ENCODE measurements around the gene LCE2C.

DNA sequence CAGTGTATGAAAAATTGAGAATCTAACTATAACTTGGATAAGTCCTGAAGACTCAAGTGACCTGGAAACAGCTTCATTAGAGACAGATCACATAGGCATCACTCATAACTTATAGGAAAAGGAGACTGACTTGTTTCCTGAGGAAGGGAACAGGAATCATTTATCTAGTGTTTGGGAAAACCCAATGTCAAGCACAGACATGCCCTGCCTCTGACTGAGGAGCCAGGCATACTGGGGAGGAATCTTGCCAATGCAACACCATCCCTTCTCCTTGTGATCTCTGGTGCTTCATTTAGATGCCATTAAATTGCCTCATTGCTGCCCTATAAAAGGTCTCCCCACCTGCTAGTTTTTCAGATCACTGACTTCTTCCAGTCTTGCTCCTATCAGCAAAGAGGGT is 43.2 kb downstream of the LCE2C start:
- no peak for TF ChIP-seq MAX (CRISPR knock-in tag; IDR thresholded peaks at IDR 0.05)
- TF ChIP-seq, protein P1, sequence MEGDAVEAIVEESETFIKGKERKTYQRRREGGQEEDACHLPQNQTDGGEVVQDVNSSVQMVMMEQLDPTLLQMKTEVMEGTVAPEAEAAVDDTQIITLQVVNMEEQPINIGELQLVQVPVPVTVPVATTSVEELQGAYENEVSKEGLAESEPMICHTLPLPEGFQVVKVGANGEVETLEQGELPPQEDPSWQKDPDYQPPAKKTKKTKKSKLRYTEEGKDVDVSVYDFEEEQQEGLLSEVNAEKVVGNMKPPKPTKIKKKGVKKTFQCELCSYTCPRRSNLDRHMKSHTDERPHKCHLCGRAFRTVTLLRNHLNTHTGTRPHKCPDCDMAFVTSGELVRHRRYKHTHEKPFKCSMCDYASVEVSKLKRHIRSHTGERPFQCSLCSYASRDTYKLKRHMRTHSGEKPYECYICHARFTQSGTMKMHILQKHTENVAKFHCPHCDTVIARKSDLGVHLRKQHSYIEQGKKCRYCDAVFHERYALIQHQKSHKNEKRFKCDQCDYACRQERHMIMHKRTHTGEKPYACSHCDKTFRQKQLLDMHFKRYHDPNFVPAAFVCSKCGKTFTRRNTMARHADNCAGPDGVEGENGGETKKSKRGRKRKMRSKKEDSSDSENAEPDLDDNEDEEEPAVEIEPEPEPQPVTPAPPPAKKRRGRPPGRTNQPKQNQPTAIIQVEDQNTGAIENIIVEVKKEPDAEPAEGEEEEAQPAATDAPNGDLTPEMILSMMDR (IDR thresholded peaks at IDR 0.05) = no peak
- TF ChIP-seq CREM (CRISPR knock-in tag; IDR thresholded peaks at IDR 0.05) = no peak
- TF ChIP-seq SMAD3 (CRISPR knock-in tag; IDR thresholded peaks at IDR 0.05; ENCODE audit: borderline replicate concordance) = no peak
- TF ChIP-seq, protein P2, sequence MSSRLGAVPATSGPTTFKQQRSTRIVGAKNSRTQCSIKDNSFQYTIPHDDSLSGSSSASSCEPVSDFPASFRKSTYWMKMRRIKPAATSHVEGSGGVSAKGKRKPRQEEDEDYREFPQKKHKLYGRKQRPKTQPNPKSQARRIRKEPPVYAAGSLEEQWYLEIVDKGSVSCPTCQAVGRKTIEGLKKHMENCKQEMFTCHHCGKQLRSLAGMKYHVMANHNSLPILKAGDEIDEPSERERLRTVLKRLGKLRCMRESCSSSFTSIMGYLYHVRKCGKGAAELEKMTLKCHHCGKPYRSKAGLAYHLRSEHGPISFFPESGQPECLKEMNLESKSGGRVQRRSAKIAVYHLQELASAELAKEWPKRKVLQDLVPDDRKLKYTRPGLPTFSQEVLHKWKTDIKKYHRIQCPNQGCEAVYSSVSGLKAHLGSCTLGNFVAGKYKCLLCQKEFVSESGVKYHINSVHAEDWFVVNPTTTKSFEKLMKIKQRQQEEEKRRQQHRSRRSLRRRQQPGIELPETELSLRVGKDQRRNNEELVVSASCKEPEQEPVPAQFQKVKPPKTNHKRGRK (CRISPR knock-in tag; IDR thresholded peaks at IDR 0.05; ENCODE audit: borderline replicate concordance) = no peak
- no peak for TF ChIP-seq TP53 (CRISPR knock-in tag; IDR thresholded peaks at IDR 0.05)
- no peak for TF ChIP-seq SP1 (CRISPR knock-in tag; conservative IDR thresholded peaks at IDR 0.05)
- TF ChIP-seq NFE2L1 (CRISPR knock-in tag; IDR thresholded peaks at IDR 0.05) = no peak
- no peak for TF ChIP-seq HMGXB4 (CRISPR knock-in tag; IDR thresholded peaks at IDR 0.05)
- no peak for TF ChIP-seq KAT7 (CRISPR knock-in tag; IDR thresholded peaks at IDR 0.05; ENCODE audit: borderline replicate concordance)
- TF ChIP-seq FOXJ3 (CRISPR knock-in tag; IDR thresholded peaks at IDR 0.05; ENCODE audit: borderline replicate concordance) = no peak
